HG03159 (cell line): ENCODE data around the gene RHBDF2.

Experiments used
- ATAC-seq: cut with Tn5 transposase; IDR thresholded peaks from one replicate; pipeline ENCODE4 v1.9.1; 2021; ENCODE audit warnings: mild to moderate bottlenecking, moderate library complexity; ENCODE audit not compliant: unreplicated experiment

The RHBDF2 gene

GRCh38 chr17:76441686-76442340, 59.4 kb downstream of the RHBDF2 start:
- no peak for ATAC-seq

- ATAC-seq = no peak
These were observed 60.4 kb downstream of the RHBDF2 start for GRCh38 chr17:76440751-76441362.

- ATAC-seq = no peak
These were observed 61.8 kb downstream of the RHBDF2 start for GRCh38 chr17:76439314-76439928.

- no peak for ATAC-seq
These were observed 62.3 kb downstream of the RHBDF2 start for GRCh38 chr17:76438906-76439305.

- ATAC-seq = no peak
These were observed 63.5 kb downstream of the RHBDF2 start for GRCh38 chr17:76437467-76438402.

- ATAC-seq = no peak
These were observed 65.5 kb downstream of the RHBDF2 start for GRCh38 chr17:76435751-76436150.

- no peak for ATAC-seq
These were observed 66.4 kb downstream of the RHBDF2 start for GRCh38 chr17:76434870-76435269.

- ATAC-seq = no peak
These were observed 67.5 kb downstream of the RHBDF2 start for GRCh38 chr17:76433693-76434092.

- no peak for ATAC-seq
These were observed 68.4 kb downstream of the RHBDF2 start for GRCh38 chr17:76432712-76433336.

- ATAC-seq = no peak
These were observed 69.2 kb downstream of the RHBDF2 start for GRCh38 chr17:76432004-76432403.

- no peak for ATAC-seq
These were observed 69.7 kb downstream of the RHBDF2 start for GRCh38 chr17:76431509-76431908.

GRCh38 chr17:76428511-76428910, 72.7 kb downstream of the RHBDF2 start:
- no peak for ATAC-seq

GRCh38 chr17:76427501-76428231, 73.6 kb downstream of the RHBDF2 start:
- no peak for ATAC-seq

- ATAC-seq = no peak
These were observed 74.4 kb downstream of the RHBDF2 start for GRCh38 chr17:76426853-76427252.

GRCh38 chr17:76422860-76423259, 78.4 kb downstream of the RHBDF2 start:
- no peak for ATAC-seq

- ATAC-seq = no peak
These were observed 78.8 kb downstream of the RHBDF2 start for GRCh38 chr17:76422406-76422805.

GRCh38 chr17:76421044-76421407, 80.2 kb downstream of the RHBDF2 start:
- ATAC-seq = no peak
